ENCODE measurements around the gene ZNF763. TPM values are rescaled to one million over a fixed set of nuclear protein-coding genes. Genes with fewer than 3 reads are reported as not detected.

The ZNF763 gene
- total RNA-seq, 1 donor from 2014 or later: 0.79 TPM

DNA sequence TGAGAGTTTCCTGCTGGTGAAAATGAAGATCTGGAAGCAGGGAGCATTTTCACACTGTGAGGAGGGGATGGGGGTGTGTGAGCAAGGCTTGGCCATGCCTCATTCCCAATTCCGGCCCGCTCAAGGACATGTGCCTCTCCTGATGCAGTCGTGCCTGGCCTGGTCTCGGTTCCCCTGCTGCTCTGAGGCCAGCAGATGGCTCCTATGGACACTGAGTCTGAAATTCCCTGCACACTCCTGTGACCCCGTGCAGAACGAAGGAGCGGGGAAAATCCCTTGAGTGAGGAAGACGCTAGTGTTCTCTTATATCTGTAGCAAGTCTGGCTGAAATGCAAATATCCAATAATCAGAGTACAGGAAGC is 363 bp upstream of the ZNF763 start:
- Histone ChIP-seq H3K4me3 (ENCODE audit: low read depth, low read length) (peak overlapping the region; percentile 62), H3K27me3 (ENCODE audit: control insufficient read depth, insufficient read depth, low read length) (no peaks in the 10 kb centered on the region), H3K36me3 (ENCODE audit: control insufficient read depth, insufficient read depth, low read length) (no peaks in the 10 kb centered on the region)
- DNase-seq (ENCODE audit: low read depth) (no peak), FAIRE-seq (no peak)
- TF ChIP-seq, protein P1, sequence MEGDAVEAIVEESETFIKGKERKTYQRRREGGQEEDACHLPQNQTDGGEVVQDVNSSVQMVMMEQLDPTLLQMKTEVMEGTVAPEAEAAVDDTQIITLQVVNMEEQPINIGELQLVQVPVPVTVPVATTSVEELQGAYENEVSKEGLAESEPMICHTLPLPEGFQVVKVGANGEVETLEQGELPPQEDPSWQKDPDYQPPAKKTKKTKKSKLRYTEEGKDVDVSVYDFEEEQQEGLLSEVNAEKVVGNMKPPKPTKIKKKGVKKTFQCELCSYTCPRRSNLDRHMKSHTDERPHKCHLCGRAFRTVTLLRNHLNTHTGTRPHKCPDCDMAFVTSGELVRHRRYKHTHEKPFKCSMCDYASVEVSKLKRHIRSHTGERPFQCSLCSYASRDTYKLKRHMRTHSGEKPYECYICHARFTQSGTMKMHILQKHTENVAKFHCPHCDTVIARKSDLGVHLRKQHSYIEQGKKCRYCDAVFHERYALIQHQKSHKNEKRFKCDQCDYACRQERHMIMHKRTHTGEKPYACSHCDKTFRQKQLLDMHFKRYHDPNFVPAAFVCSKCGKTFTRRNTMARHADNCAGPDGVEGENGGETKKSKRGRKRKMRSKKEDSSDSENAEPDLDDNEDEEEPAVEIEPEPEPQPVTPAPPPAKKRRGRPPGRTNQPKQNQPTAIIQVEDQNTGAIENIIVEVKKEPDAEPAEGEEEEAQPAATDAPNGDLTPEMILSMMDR (IDR thresholded peaks at IDR 0.05; ENCODE audit: insufficient read depth, low read length, severe bottlenecking): peak; percentile 26

DNA sequence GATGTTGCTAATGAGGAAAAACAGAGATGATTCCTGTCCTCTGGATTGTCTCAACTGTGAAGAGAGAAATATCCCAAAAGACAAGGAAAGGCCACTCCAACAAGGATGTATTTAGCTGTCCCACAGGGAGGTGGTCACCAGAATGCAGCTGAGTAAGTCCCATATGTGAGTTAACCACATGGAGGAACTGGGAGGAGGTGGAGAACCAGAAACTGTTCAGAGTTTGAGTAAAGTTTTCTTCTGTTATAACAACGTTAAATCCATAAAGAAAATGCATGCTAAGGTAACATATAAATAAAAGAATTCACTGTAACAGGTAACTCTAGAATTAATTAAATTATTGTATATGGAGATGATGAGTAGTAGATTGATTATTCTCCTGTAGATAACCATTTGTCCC is 5.3 kb downstream of the ZNF763 start:
- Histone ChIP-seq H3K4me3 (ENCODE audit: low read depth, low read length) (no peak overlapping the region), H3K36me3 (ENCODE audit: control insufficient read depth, insufficient read depth, low read length) (no peaks in the 10 kb centered on the region), H3K27me3 (ENCODE audit: control insufficient read depth, insufficient read depth, low read length) (no peaks in the 10 kb centered on the region)
- TF ChIP-seq, protein P1 (IDR thresholded peaks at IDR 0.05; ENCODE audit: insufficient read depth, low read length, severe bottlenecking): no peak
- FAIRE-seq: no peak
- DNase-seq (ENCODE audit: low read depth): no peak

DNA sequence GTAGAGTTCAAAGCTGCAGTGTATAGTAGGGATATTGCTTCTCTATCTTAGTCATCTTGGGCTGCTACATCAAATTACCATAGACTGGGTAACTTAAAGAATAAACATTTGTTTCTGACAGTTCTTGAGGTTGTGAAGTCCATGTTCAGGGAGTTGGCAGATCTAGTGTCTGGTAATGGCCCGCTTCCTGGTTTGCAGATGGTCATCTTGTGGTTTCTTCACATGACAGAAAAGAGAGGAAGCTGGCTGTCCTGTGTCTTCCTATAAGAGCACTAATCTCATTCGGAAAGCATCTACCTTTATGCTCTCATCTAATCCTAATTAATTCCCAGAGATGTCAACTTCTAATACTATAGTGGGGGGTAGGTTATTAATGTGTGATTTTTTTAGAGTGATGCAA is 6.2 kb downstream of the ZNF763 start:
- TF ChIP-seq, protein P1 (IDR thresholded peaks at IDR 0.05; ENCODE audit: insufficient read depth, low read length, severe bottlenecking): no peak
- DNase-seq (ENCODE audit: low read depth): no peak
- no peaks in the 10 kb centered on the region for H3K36me3 ChIP-seq (ENCODE audit: control insufficient read depth, insufficient read depth, low read length)
- H3K27me3 ChIP-seq (ENCODE audit: control insufficient read depth, insufficient read depth, low read length): no peaks in the 10 kb centered on the region
- no peak for FAIRE-seq
- no peak overlapping the region for H3K4me3 ChIP-seq (ENCODE audit: low read depth, low read length)

DNA sequence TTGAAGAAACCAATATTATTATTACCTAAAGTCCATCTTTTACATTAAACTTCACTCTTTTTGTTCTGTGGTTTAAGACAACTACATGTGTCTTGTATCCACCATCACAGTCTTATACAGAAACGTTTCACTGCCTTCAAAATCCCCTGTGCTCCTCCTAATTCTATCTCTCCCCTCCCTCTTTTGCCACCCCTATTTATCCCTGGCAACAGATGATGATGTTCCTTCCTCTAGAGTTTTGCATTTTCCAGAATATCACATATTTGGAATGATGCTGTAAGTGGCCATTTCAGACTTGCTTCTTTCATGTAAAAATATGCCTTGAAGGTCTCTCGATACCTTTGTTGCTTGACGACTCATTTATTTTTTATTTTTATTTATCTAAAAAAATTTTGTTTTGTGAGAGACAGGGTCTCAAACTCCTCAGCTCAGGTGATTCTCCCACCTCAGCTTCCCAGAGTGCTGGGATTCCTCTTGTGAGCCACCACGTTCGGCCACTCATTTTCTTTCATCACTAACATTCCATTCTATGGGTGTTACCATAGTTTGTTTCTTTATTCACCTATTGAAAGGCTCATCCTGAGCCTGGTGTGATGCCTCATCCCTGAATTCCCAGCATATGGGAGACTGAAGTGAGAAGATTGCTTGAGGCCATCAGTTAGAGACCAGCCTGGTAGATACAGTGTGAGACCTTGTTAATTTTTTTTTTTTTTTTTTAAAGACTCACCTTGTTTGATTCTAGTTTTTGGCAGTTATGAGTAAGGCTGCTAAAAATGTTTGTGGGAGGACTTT is 8.4 kb downstream of the ZNF763 start:
- TF ChIP-seq, protein P1 (IDR thresholded peaks at IDR 0.05; ENCODE audit: insufficient read depth, low read length, severe bottlenecking): no peak
- no peak for FAIRE-seq

DNA sequence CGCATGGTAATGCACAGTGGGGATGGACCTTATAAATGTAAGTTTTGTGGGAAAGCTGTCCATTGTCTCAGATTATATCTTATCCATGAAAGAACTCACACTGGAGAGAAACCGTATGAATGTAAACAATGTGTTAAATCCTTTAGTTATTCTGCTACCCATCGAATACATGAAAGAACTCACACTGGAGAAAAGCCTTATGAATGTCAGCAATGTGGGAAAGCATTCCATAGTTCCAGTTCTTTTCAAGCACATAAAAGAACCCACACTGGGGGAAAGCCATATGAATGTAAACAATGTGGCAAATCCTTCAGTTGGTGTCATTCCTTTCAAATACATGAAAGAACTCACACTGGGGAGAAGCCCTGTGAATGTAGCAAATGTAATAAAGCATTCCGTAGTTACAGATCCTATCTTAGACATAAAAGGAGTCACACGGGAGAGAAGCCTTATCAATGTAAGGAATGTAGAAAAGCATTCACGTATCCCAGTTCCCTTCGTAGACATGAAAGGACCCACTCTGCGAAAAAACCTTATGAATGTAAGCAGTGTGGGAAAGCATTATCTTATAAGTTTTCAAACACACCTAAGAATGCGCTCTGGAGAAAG is 13.8 kb downstream of the ZNF763 start:
- H3K36me3 ChIP-seq (ENCODE audit: control insufficient read depth, insufficient read depth, low read length): no peaks in the 10 kb centered on the region
- no peaks in the 10 kb centered on the region for H3K27me3 ChIP-seq (ENCODE audit: control insufficient read depth, insufficient read depth, low read length)
- H3K4me3 ChIP-seq (ENCODE audit: low read depth, low read length): no peak overlapping the region
- TF ChIP-seq, protein P1 (IDR thresholded peaks at IDR 0.05; ENCODE audit: insufficient read depth, low read length, severe bottlenecking): no peak
- FAIRE-seq (no peak), DNase-seq (ENCODE audit: low read depth) (no peak)

More for the DNA sequence above, 8.4 kb downstream of the ZNF763 start:
- Histone ChIP-seq H3K36me3 (ENCODE audit: control insufficient read depth, insufficient read depth, low read length) (no peaks in the 10 kb centered on the region), H3K27me3 (ENCODE audit: control insufficient read depth, insufficient read depth, low read length) (no peaks in the 10 kb centered on the region), H3K4me3 (ENCODE audit: low read depth, low read length) (no peak overlapping the region)
- DNase-seq (ENCODE audit: low read depth): peak; percentile 26
